Esophagus squamous epithelium (tissue), 4 donors: ENCODE data around the gene TMCO6.

Experiments used
- POLR2A ChIP-seq, 4 donors: fragments of 450-650 bp; IDR thresholded peaks; one replicate each; pipeline ENCODE4 v1.6.1; 2017; ENCODE audit warnings: antibody characterized with exemption in 4 of 4, mild to moderate bottlenecking in 4 of 4, moderate library complexity in 3 of 4
- TF ChIP-seq, protein P1 (sequence below), 6 experiments: fragments of 450-650 bp in 4 of 6; fragments of 200-600 bp in 2 of 6; sonication (generic) in 2 of 6; IDR thresholded peaks; one replicate each; pipeline ENCODE4 v1.5.1; 2016 to 2019; ENCODE audit warnings: antibody characterized with exemption in 6 of 6, mild to moderate bottlenecking in 4 of 6, moderate library complexity in 4 of 6

DNA sequence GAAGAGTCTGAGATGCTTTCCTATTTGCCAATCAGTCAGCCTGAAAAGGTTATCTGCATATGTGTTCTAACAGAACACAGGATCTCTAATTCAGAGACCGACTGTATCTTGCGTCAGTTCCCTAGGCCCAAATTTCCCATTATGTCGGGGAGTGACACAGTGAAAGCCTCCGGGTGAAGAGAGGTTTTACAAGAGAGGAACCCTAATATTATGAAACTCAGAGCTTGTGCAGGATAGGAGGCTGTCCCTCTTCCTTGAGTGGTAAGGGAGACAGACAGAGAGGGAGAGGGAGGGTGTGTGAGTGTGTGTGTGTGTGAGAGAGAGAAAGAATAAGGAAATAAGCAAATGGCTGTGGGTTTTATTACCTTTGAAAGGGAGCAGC lies 8.2 kb upstream of the TMCO6 start:
- TF ChIP-seq, protein P1, sequence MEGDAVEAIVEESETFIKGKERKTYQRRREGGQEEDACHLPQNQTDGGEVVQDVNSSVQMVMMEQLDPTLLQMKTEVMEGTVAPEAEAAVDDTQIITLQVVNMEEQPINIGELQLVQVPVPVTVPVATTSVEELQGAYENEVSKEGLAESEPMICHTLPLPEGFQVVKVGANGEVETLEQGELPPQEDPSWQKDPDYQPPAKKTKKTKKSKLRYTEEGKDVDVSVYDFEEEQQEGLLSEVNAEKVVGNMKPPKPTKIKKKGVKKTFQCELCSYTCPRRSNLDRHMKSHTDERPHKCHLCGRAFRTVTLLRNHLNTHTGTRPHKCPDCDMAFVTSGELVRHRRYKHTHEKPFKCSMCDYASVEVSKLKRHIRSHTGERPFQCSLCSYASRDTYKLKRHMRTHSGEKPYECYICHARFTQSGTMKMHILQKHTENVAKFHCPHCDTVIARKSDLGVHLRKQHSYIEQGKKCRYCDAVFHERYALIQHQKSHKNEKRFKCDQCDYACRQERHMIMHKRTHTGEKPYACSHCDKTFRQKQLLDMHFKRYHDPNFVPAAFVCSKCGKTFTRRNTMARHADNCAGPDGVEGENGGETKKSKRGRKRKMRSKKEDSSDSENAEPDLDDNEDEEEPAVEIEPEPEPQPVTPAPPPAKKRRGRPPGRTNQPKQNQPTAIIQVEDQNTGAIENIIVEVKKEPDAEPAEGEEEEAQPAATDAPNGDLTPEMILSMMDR (IDR thresholded peaks at IDR 0.05), result no peak
- TF ChIP-seq POLR2A (IDR thresholded peaks at IDR 0.05), result no peak
